GM21526 (cell line): ENCODE data around the gene DMC1.

ENCODE experiments used
- ATAC-seq: cut with Tn5 transposase; IDR thresholded peaks from one replicate; pipeline ENCODE4 v1.9.1; 2021; ENCODE audit warnings: moderate library complexity; ENCODE audit not compliant: unreplicated experiment, low FRiP score

Gene DMC1

GRCh38 chr22:38567531-38568285 lies 2.3 kb downstream of the DMC1 start:
- no peak for ATAC-seq

DNA sequence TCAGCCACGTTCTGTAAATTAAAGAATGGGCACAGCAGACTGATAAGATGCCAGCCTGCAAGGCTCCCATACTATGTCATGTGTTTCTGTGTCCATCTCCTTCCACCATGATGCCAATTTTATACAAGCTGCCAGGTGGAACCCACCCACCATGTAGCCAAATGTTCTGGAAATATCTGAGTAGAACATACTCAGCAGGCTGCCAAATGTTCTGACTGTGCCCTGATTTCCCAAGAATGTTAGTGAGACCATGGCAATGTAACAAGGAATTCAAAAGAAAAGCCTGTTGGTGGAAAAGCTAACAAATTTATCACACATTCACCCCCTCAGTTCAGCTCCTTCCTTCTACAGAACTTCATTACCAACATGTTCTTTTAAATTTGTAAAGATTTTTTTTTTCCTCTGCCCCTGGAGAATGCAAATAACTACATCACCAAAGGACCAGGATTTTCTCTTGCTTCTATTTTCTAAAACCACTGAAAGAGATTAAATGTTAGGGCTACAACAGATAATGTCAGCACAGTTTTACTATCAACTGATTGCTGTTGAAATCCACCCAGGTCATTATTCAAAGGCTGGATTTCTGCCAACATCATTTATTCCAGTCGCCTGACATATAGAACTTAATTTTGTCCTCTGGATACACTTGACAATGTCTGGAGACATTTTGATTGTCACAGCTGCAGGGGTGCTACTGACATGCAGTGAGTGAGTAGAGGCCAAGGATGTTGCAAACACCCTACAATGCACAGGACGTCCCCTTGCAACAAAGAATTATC lies 3.1 kb downstream of the DMC1 start:
- no peak for ATAC-seq

DNA sequence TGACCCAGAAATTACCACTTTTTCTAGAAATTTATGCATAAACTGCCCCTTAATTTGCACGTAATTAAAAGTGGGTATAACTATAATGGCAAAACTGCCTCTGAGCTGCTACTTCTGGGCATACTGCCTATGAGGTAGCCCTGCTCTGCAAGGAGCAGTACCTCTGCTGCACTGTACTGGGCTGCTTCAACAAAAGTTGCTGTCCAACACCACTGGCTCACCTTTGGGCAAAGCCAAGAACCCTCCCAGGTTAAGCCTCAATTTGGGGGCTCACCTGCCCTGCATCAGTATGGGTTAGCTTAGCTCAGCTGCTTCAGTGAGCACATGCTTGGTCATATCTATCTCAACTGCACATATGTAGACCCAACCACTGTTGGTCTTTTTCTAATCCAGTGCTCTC lies 4.5 kb downstream of the DMC1 start:
- no peak for ATAC-seq

DNA sequence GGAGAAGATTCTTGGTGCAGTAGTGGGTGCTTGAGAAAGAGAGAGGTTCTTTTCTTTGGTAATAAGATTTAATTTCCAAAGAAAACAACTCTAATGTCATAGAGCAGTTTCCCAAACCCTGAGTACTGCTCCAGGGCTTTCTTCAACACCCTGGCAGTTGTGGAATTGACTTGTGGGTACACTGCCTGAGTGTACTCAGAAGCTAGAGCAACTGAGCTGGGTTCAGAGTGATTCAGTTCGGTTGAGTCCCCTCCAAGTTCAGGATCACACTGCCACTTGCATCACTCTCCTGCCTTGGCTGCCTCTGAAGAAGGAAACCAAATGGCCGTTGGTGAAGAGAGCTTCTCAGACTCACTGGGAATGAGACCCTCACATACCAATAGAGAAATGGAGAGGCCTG lies 5.3 kb downstream of the DMC1 start:
- ATAC-seq, result no peak

- no peak for ATAC-seq
Measured at GRCh38 chr22:38554281-38554680, 15.7 kb downstream of the DMC1 start.

- no peak for ATAC-seq
Measured at GRCh38 chr22:38549101-38549894, 20.7 kb downstream of the DMC1 start.

DNA sequence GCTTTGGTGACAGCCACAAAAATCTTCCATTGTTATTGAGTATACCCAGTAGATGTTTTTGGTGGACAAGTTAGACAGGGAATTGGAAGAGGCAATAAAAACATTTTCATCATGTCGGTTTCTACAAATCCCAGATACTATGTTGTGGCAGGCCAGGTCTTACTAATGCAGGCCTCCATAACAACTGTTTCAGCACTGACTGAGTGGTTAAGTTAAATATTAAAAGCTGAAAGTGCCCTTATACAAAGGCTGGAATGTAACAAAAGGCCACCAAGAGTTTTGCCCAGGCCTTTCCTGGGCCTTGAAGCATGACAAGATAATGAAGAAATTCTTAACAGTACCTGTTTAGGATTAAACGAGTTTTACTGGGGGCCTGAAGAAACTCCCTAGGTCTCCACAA lies 29.3 kb downstream of the DMC1 start:
- no peak for ATAC-seq

DNA sequence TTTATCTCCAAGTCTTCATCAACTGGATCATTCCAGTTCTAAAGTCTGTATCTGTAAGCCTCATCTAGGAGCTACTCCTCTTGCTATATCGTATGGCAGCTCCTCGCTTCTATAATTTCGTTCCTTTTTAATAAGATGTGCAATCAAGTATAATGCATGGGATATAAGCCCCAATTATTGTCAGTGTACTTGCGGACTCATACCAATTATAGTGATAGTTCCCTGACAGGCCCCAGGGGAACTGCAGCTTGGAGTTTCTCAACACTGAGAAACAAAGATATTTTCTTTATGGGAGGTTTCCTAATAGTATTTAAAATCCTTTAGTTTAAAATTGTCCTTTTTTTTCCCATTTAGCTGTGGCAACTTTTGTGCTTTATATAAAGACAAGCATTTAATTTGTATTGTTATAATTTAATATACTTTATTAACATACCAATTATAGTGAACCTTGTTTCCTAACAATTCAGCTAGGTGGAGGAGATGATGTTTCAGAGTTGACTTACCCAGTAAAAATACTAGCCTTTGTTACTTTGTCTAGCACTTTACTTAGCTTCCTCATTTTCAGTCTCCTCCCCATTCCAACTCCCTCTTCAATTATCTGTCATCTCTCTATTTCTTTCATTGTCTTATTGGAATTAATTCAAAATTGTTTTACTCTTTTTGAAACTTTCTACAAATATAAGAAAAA lies 38.6 kb downstream of the DMC1 start:
- no peak for ATAC-seq

DNA sequence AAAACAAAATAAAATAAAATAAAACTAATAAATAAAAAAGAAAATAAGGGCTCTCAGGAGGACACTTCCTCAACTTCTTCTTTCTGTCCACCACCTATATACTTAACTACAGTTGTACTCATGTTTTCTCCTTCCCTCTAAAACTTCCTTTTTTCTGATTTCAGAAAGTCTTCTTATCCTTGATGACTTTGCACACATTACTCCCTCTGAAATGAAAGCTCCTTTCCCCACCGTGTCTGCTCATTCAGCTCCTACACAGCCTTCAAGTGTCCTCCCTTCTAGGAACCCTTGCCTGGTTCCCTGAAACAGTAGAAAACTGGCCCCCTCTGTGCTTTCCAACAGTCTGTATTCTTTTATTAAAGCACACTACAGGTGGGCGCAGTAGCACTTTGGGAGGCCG lies 45.6 kb downstream of the DMC1 start:
- no peak for ATAC-seq

DNA sequence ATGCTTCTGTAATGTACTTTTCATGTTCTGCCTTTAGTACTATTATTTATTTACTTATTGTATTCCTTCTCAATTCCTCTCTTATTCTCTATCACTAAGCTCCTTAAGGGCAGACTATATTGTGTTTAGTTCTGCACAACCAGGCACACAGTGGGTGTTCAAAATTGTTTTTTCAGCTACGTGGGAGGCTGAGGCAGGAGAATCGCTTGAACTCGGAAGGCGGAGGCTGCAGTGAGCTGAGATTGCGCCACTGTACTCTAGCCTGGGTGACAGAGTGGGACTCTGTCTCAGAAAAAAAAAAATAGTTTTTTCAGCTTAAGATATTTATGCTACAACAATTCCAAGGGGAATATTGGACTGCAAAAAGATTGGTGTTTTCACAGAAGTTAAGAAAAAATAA lies 46.5 kb downstream of the DMC1 start:
- no peak for ATAC-seq

GRCh38 chr22:38523029-38523428 lies 47.0 kb downstream of the DMC1 start:
- ATAC-seq, result no peak

DNA sequence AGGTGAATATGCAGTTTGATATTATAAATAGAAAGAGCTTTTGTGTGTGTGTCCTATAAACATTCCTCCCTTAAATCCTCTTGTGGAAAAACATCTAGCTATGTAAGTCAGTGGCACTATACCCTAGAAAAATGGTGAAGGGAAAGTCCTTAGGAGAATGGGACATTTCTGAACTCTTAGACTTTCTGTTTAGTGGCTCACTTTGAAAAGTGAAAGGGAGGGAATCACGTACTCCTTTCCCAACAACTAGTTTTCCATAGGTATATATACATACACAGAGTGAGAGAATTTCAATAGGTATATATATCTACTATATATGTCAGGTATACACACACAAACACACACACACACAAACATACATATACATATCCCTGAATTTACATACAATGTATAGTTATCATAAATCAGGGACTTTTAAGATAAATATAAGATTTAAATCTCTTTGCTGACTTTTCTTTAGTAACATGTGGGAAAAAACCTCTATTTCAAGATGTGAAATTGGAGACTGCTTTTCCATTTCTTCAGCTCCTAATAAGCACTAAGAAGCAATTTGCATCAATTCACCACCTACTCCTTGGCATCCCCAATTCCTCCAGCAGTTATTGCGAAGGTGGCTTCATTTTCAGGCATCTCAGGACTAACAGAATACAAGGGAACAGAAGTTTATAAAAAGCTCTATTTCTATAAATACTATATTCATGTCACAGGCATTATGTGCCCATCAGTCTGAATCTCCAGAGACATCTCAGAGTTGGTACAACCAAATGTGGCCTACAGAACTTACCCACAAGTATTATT lies 50.3 kb downstream of the DMC1 start:
- ATAC-seq, result no peak

GRCh38 chr22:38518620-38519019 lies 51.4 kb downstream of the DMC1 start:
- no peak for ATAC-seq

- no peak for ATAC-seq
Measured at GRCh38 chr22:38513063-38513462, 56.9 kb downstream of the DMC1 start.

DNA sequence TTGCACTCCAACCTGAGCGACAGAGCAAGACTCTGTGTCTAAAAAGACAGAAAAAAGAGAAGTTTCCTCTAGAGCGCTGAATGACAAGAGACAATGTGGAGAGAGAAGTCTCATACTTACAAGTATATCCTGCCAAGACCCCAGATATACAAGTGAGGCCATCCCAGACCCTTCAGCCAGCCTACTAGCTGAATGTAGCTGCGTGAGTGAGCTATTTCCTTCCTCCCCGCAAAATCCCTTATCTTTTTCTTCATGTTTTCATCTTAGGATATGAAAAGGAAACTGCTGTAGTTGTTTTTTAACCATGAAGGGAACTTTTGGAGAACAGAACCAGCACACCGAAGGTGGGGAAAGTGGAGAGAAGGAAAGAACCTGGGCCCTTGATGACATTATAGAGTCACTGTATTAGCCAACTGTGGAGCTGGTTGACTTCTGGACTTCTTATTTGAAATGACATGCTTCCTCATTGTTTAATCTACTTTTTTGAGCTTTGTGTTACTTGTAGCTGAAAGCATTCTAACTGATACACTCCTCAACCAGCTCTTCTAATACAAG lies 59.5 kb downstream of the DMC1 start:
- no peak for ATAC-seq

GRCh38 chr22:38506118-38506962 lies 63.6 kb downstream of the DMC1 start, which contains the start of gene DDX17:
Gene DDX17 (minus strand): TSS chr22:38506311.
- ATAC-seq, result peak; percentile 78

DNA sequence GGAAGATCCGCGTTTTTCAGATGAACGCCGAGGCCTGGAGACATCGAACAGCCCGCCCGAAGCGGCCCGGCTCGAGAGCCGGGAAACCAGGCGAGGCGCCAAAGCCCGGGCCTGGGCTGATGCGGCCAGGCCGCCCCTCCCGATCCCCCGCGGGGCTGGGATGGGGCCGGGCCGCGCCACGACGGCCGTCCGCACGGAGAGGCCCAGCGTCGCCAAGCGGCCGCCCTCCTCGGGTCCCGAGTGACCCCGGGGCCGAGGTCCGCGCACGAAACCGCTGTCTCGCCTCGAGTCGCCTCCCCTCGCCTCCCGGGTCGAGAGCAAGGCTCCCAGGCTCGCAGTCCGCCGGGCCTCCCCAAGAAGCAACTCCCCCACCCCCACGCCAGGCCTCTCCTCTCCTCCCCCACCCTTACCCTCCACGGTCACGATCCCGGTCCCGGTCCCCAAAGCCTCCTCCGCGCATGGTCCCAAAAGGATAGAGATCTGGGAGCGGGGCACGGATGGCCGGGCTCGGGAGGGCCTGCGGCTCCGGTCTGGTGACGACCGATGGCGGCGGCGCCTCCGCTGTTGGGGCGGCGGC lies 64.4 kb downstream of the DMC1 start:
- peak; percentile 26 for ATAC-seq
